Heart left ventricle (tissue), 13 donors: ENCODE data around the gene ADGRD2.

Source experiments
- POLR2A ChIP-seq, 2 donors: fragments of 450-650 bp; IDR thresholded peaks; one replicate each; pipeline ENCODE4 v1.6.1; 2017; ENCODE audit warnings: antibody characterized with exemption in 2 of 2, mild to moderate bottlenecking in 2 of 2, moderate library complexity in 2 of 2
- TF ChIP-seq, protein P1 (sequence below), 12 donors: fragments of 200-600 bp; sonication (generic) in 4 of 12; IDR thresholded peaks; one replicate each; pipeline versions ENCODE4 v1.5.0 to v1.8.0; 2018 to 2022; ENCODE audit warnings: antibody characterized with exemption in 12 of 12, mild to moderate bottlenecking in 5 of 12
- donor health status: ischemic (EF 13 %, LVEDD 7.1; RV severe dilation, severe dysfunction).
- donor health status: DM: no; HTN: yes; CAD: no.
- donor health status: DM: no; HTN: no; CAD: no.
- donor health status: ischemic (EF 25% LVEDD 6.9; RV normal size, moderate dysfunction).
- donor health status: ischemic (EF 25% LVEDD 5.7; RV mildly dilated, moderate dysfunction).
- donor health status: ischemic (EF 35%, LVEDD 5.7; RV mildly dilated, moderate dysfunction).
- donor health status: nonischemic (EF 11% LVEDD 7.7; RV severe dilation, severe dysfunction).
- donor health status: DM: yes; HTN: yes; CAD: no.
- donor health status: PGD.
- donor health status: ischemic (EF 29% LVEDD 5.4; RV normal size, mild dysfunction).
- donor health status: nonischemic (EF 23%, LVEDD 6.1; RV moderate dilation, normal function).

DNA sequence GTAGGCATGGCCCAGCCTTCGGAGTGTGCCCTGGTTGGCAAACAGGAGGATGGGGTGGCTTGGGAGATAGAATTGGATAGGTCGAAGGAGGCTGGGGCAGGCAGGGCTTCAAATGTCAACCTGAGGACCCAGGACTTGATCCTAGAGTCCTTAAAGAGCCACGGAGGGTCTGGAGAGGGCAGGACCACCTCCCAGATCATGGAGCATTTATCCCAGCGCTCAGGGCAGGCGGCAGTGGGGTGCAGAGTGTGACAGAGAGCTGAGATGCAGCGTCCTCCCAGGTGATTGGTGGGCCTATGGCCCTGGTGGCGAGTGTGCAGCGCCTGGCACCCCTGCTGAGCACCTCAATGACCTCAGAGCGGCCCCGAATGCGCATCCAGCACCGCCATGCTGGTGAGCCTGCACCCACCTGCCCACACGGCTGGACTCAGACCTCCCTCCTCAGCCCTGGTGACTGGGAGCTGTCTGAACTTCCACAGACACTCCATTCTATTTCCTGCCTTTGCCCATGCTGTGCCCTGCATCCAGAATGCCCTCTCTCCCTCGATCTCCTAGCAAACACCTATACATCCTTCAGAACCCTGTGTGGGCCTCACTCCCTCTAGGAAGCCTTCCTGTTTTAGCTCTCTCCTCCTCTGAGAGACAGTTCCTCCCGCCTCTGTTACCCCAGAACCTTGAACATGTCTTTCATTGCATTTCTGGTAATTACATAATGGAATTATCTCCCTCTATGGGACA, 6.3 kb downstream of the ADGRD2 start:
- no peak for TF ChIP-seq POLR2A (IDR thresholded peaks at IDR 0.05)
- TF ChIP-seq, protein P1, sequence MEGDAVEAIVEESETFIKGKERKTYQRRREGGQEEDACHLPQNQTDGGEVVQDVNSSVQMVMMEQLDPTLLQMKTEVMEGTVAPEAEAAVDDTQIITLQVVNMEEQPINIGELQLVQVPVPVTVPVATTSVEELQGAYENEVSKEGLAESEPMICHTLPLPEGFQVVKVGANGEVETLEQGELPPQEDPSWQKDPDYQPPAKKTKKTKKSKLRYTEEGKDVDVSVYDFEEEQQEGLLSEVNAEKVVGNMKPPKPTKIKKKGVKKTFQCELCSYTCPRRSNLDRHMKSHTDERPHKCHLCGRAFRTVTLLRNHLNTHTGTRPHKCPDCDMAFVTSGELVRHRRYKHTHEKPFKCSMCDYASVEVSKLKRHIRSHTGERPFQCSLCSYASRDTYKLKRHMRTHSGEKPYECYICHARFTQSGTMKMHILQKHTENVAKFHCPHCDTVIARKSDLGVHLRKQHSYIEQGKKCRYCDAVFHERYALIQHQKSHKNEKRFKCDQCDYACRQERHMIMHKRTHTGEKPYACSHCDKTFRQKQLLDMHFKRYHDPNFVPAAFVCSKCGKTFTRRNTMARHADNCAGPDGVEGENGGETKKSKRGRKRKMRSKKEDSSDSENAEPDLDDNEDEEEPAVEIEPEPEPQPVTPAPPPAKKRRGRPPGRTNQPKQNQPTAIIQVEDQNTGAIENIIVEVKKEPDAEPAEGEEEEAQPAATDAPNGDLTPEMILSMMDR (IDR thresholded peaks at IDR 0.05), result no peak
